ENCODE data around the gene PRDM13.

PRDM13 gene

GRCh38 chr6:99612551-99613408, 6.1 kb downstream of the PRDM13 start:
- TF ChIP-seq ZNF8 (CRISPR knock-in tag; IDR thresholded peaks at IDR 0.05) = no peak
- no peak for TF ChIP-seq PPARA (CRISPR knock-in tag; IDR thresholded peaks at IDR 0.05; ENCODE audit: borderline replicate concordance)
- TF ChIP-seq RARB (CRISPR knock-in tag; IDR thresholded peaks at IDR 0.05) = no peak
- TF ChIP-seq, protein P1, sequence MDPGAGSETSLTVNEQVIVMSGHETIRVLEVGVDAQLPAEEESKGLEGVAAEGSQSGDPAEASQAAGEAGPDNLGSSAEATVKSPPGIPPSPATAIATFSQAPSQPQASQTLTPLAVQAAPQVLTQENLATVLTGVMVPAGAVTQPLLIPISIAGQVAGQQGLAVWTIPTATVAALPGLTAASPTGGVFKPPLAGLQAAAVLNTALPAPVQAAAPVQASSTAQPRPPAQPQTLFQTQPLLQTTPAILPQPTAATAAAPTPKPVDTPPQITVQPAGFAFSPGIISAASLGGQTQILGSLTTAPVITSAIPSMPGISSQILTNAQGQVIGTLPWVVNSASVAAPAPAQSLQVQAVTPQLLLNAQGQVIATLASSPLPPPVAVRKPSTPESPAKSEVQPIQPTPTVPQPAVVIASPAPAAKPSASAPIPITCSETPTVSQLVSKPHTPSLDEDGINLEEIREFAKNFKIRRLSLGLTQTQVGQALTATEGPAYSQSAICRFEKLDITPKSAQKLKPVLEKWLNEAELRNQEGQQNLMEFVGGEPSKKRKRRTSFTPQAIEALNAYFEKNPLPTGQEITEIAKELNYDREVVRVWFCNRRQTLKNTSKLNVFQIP (CRISPR knock-in tag; IDR thresholded peaks at IDR 0.05; ENCODE audit: borderline replicate concordance, low read depth) = no peak
- no peak for TF ChIP-seq ZC3H10 (CRISPR knock-in tag; IDR thresholded peaks at IDR 0.05)
- no peak for TF ChIP-seq ZNF565 (CRISPR knock-in tag; conservative IDR thresholded peaks at IDR 0.05; ENCODE audit: low read depth)
- no peak for TF ChIP-seq CSDC2 (CRISPR knock-in tag; IDR thresholded peaks at IDR 0.05)
- ATAC-seq = peak; percentile 29

- ATAC-seq = peak; percentile 89
- TF ChIP-seq, protein P2, sequence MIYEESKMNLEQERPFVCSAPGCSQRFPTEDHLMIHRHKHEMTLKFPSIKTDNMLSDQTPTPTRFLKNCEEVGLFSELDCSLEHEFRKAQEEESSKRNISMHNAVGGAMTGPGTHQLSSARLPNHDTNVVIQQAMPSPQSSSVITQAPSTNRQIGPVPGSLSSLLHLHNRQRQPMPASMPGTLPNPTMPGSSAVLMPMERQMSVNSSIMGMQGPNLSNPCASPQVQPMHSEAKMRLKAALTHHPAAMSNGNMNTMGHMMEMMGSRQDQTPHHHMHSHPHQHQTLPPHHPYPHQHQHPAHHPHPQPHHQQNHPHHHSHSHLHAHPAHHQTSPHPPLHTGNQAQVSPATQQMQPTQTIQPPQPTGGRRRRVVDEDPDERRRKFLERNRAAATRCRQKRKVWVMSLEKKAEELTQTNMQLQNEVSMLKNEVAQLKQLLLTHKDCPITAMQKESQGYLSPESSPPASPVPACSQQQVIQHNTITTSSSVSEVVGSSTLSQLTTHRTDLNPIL (CRISPR knock-in tag; IDR thresholded peaks at IDR 0.05; ENCODE audit: low read depth) = no peak
- TF ChIP-seq BACH2 (CRISPR knock-in tag; IDR thresholded peaks at IDR 0.05; ENCODE audit: borderline replicate concordance) (no peak), ARNTL (CRISPR knock-in tag; IDR thresholded peaks at IDR 0.05; ENCODE audit: borderline replicate concordance, low read depth) (no peak), ZNF565 (CRISPR knock-in tag; conservative IDR thresholded peaks at IDR 0.05; ENCODE audit: low read depth) (no peak), RARB (CRISPR knock-in tag; IDR thresholded peaks at IDR 0.05) (no peak), CSDC2 (CRISPR knock-in tag; IDR thresholded peaks at IDR 0.05) (no peak), ZFP3 (CRISPR knock-in tag; IDR thresholded peaks at IDR 0.05) (no peak)
- TF ChIP-seq, protein P3, sequence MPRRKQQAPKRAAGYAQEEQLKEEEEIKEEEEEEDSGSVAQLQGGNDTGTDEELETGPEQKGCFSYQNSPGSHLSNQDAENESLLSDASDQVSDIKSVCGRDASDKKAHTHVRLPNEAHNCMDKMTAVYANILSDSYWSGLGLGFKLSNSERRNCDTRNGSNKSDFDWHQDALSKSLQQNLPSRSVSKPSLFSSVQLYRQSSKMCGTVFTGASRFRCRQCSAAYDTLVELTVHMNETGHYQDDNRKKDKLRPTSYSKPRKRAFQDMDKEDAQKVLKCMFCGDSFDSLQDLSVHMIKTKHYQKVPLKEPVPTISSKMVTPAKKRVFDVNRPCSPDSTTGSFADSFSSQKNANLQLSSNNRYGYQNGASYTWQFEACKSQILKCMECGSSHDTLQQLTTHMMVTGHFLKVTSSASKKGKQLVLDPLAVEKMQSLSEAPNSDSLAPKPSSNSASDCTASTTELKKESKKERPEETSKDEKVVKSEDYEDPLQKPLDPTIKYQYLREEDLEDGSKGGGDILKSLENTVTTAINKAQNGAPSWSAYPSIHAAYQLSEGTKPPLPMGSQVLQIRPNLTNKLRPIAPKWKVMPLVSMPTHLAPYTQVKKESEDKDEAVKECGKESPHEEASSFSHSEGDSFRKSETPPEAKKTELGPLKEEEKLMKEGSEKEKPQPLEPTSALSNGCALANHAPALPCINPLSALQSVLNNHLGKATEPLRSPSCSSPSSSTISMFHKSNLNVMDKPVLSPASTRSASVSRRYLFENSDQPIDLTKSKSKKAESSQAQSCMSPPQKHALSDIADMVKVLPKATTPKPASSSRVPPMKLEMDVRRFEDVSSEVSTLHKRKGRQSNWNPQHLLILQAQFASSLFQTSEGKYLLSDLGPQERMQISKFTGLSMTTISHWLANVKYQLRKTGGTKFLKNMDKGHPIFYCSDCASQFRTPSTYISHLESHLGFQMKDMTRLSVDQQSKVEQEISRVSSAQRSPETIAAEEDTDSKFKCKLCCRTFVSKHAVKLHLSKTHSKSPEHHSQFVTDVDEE (CRISPR knock-in tag; IDR thresholded peaks at IDR 0.05) = no peak
Measured at GRCh38 chr6:99613409-99613704, 6.7 kb downstream of the PRDM13 start.

- TF ChIP-seq, protein P1 (CRISPR knock-in tag; IDR thresholded peaks at IDR 0.05; ENCODE audit: borderline replicate concordance, low read depth) = no peak
- TF ChIP-seq OSR1 (CRISPR knock-in tag; IDR thresholded peaks at IDR 0.05) = no peak
- no peak for TF ChIP-seq ISL1 (CRISPR knock-in tag; IDR thresholded peaks at IDR 0.05)
- TF ChIP-seq SNAI2 (CRISPR knock-in tag; IDR thresholded peaks at IDR 0.05) = no peak
- TF ChIP-seq ARNTL (CRISPR knock-in tag; IDR thresholded peaks at IDR 0.05; ENCODE audit: borderline replicate concordance, low read depth) = no peak
- no peak for TF ChIP-seq ZFP30 (CRISPR knock-in tag; IDR thresholded peaks at IDR 0.05)
- no peak for TF ChIP-seq ZNF8 (CRISPR knock-in tag; IDR thresholded peaks at IDR 0.05)
- TF ChIP-seq ZC3H10 (CRISPR knock-in tag; IDR thresholded peaks at IDR 0.05) = no peak
- no peak for TF ChIP-seq ZFP3 (CRISPR knock-in tag; IDR thresholded peaks at IDR 0.05)
- no peak for TF ChIP-seq PATZ1 (CRISPR knock-in tag; IDR thresholded peaks at IDR 0.05; ENCODE audit: borderline replicate concordance)
- no peak for TF ChIP-seq PPARA (CRISPR knock-in tag; IDR thresholded peaks at IDR 0.05; ENCODE audit: borderline replicate concordance)
- no peak for TF ChIP-seq CSDC2 (CRISPR knock-in tag; IDR thresholded peaks at IDR 0.05)
- TF ChIP-seq RARB (CRISPR knock-in tag; IDR thresholded peaks at IDR 0.05) = no peak
- TF ChIP-seq TCF4 (CRISPR knock-in tag; IDR thresholded peaks at IDR 0.05; ENCODE audit: borderline replicate concordance) = no peak
- no peak for TF ChIP-seq ESRRG (CRISPR knock-in tag; IDR thresholded peaks at IDR 0.05)
- no peak for TF ChIP-seq ZNF70 (CRISPR knock-in tag; IDR thresholded peaks at IDR 0.05)
- TF ChIP-seq TOX (CRISPR knock-in tag; IDR thresholded peaks at IDR 0.05; ENCODE audit: borderline replicate concordance) = no peak
- TF ChIP-seq, protein P2 (CRISPR knock-in tag; IDR thresholded peaks at IDR 0.05; ENCODE audit: low read depth) = no peak
- ATAC-seq = peak; percentile 64
Measured at GRCh38 chr6:99613705-99614429, 7.2 kb downstream of the PRDM13 start.

Measured in SK-N-SH treated with all-trans-retinoic acid at 6 μM for 48 hours (cell line).